HG03045 (cell line): ENCODE data around the gene PAPOLG.
"Not testable (repeated sequence)": the region's sequence is repeated elsewhere in the genome, so short reads cannot be mapped to it uniquely, and the experiment has no call there.

Experiments
- ATAC-seq: cut with Tn5 transposase; IDR thresholded peaks from one replicate; pipeline ENCODE4 v1.9.1; 2021; ENCODE audit warnings: mild to moderate bottlenecking, moderate library complexity; ENCODE audit not compliant: unreplicated experiment

PAPOLG gene

GRCh38 chr2:60771508-60771907, 15.4 kb downstream of the PAPOLG start:
- ATAC-seq, result no peak

GRCh38 chr2:60775048-60775639, 19.1 kb downstream of the PAPOLG start:
- no peak for ATAC-seq

- ATAC-seq, result no peak
These were observed 22.3 kb downstream of the PAPOLG start for GRCh38 chr2:60778352-60778751.

- ATAC-seq, result no peak
These were observed 23.4 kb downstream of the PAPOLG start for GRCh38 chr2:60779426-60779825.

- no peak for ATAC-seq
These were observed 24.7 kb downstream of the PAPOLG start for GRCh38 chr2:60780721-60781120.

- no peak for ATAC-seq
These were observed 37.1 kb downstream of the PAPOLG start for GRCh38 chr2:60793169-60793568.

- ATAC-seq, result no peak
These were observed 38.3 kb downstream of the PAPOLG start for GRCh38 chr2:60794271-60794863.

GRCh38 chr2:60796573-60797509, 40.8 kb downstream of the PAPOLG start:
- ATAC-seq, result no peak

- no peak for ATAC-seq
These were observed 48.4 kb downstream of the PAPOLG start for GRCh38 chr2:60804473-60804872.

- ATAC-seq, result no peak
These were observed 50.5 kb downstream of the PAPOLG start for GRCh38 chr2:60806595-60806987.

GRCh38 chr2:60806988-60807681, 51.1 kb downstream of the PAPOLG start:
- peak; percentile 87 for ATAC-seq

- ATAC-seq, result no peak
These were observed 52.3 kb downstream of the PAPOLG start for GRCh38 chr2:60808330-60808801.

GRCh38 chr2:60811491-60812375, 55.7 kb downstream of the PAPOLG start:
- no peak for ATAC-seq

- not testable (repeated sequence) for ATAC-seq
These were observed 61.1 kb downstream of the PAPOLG start for GRCh38 chr2:60817191-60817590.

- ATAC-seq, result no peak
These were observed 62.2 kb downstream of the PAPOLG start for GRCh38 chr2:60818272-60818671.

GRCh38 chr2:60819155-60819862, 63.2 kb downstream of the PAPOLG start:
- no peak for ATAC-seq

GRCh38 chr2:60819936-60820335, 63.9 kb downstream of the PAPOLG start:
- ATAC-seq, result no peak

- no peak for ATAC-seq
These were observed 64.5 kb downstream of the PAPOLG start for GRCh38 chr2:60820416-60821132.

- no peak for ATAC-seq
These were observed 65.0 kb downstream of the PAPOLG start for GRCh38 chr2:60821133-60821469.
